Spleen (tissue), 7 donors: ENCODE results near the gene EPYC.

Source experiments
- POLR2A ChIP-seq, 3 donors: fragments of 450-650 bp; IDR thresholded peaks; one replicate each; pipeline ENCODE4 v1.5.1; 2017; ENCODE audit warnings: antibody characterized with exemption in 3 of 3, mild to moderate bottlenecking in 1 of 3
- POLR2AphosphoS5 ChIP-seq, 3 donors: sonication (generic); formaldehyde crosslinking; IDR thresholded peaks; one replicate each; pipeline ENCODE4 v1.5.1; 2017; ENCODE audit warnings: antibody characterized with exemption in 3 of 3
- TF ChIP-seq, protein P1 (sequence below), 11 experiments: fragments of 200-600 bp in 7 of 11; fragments of 450-650 bp in 4 of 11; sonication (generic) in 4 of 11; IDR thresholded peaks in 8 of 11; conservative IDR thresholded peaks in 3 of 11; 1 replicate in 7 of 11; 2 replicates in 4 of 11; pipeline versions ENCODE4 v1.4.0 to v1.8.0; 2016 to 2021; ENCODE audit warnings: antibody characterized with exemption in 11 of 11, inconsistent platforms in 4 of 11, mild to moderate bottlenecking in 1 of 11
- donor health status: DM: no; HTN: no; CAD: no; lungs with moderate emphysema.
- donor health status: DM: no; HTN: no; CAD: no.
- donor health status: DM: no; HTN: no; CAD: no.

DNA sequence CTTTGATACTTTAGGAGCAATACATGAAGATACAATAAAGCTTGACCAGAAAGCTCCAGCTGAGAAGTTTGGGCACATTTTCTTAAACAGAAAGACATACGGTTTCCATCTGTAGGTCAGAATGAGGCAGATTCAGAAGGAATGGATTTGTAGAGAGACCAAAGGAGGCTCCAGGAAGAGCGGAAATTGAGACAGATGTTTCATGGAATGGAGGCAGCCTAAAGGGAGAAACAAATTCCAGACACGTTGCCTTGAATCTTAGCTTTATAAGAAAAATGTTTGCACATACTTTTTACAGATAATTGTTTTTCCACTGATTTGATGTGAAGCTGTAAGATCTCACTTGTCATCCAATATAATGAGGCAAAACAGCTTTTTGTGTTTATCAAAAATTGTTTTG, 24.8 kb downstream of the EPYC start:
- TF ChIP-seq, protein P1, sequence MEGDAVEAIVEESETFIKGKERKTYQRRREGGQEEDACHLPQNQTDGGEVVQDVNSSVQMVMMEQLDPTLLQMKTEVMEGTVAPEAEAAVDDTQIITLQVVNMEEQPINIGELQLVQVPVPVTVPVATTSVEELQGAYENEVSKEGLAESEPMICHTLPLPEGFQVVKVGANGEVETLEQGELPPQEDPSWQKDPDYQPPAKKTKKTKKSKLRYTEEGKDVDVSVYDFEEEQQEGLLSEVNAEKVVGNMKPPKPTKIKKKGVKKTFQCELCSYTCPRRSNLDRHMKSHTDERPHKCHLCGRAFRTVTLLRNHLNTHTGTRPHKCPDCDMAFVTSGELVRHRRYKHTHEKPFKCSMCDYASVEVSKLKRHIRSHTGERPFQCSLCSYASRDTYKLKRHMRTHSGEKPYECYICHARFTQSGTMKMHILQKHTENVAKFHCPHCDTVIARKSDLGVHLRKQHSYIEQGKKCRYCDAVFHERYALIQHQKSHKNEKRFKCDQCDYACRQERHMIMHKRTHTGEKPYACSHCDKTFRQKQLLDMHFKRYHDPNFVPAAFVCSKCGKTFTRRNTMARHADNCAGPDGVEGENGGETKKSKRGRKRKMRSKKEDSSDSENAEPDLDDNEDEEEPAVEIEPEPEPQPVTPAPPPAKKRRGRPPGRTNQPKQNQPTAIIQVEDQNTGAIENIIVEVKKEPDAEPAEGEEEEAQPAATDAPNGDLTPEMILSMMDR (IDR thresholded peaks at IDR 0.05 in 8 of 11, conservative IDR thresholded peaks at IDR 0.05 in 3 of 11), result no peak
- TF ChIP-seq POLR2A (IDR thresholded peaks at IDR 0.05) (no peak), POLR2AphosphoS5 (IDR thresholded peaks at IDR 0.05) (no peak)
